DMS 273 (cell line): Measurements from ENCODE around the gene PRSS38.

Source experiments
- DNase-seq: peaks from one replicate; lab custom pipeline; 2025; ENCODE audit not compliant: unreplicated experiment; lab: John Stamatoyannopoulos, UW

PRSS38 gene

DNA sequence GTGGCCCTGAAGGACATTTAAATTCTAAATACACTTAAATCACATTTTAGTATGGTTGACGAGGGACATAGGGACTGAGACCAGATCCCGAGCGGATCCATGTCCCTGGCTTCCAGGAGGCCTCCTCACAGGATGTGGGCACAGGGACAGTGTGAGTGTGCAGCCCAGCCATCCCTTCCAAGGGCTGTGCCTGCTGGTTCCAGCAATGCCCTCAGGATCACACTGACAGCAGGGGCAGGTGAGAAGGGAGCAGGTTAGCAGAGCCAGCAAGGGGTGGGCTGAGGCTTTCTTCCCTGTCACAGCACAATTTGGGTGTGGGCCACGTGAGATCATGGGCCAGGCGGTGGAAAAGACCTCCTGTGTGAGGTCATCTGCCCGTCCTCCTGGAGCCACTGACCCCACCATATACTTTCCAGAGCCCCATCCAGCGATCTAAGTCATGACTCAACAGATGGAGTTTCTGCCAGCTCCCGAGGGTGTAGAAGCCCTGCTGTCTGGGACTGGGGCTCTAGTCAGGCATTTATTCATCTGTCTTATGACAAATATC, 37.0 kb upstream of the PRSS38 start:
- no peak for DNase-seq

DNA sequence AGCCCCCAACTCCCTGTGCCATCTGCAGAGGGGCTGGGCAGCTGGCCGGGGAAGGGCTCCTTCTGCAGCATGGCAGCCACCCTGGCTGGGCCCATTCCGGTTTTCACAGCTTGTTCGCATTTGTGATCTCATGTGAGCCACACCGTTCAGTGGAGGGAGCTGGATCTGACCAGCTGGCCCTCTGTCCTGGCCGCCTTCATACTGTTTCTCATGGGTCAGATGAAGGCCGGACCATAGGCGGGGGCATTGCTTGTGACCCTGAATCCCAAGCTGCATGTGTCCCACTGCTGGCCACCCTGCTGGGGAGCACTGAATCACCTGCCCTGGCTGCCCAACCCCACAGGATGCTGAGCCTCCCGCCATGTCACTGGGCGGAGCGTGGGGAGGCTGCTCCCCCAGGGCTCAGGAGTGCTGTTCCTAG, 36.4 kb upstream of the PRSS38 start:
- DNase-seq: no peak

- no peak for DNase-seq
Observed at GRCh38 chr1:227779685-227780084, 35.8 kb upstream of the PRSS38 start.

GRCh38 chr1:227780101-227781044, 35.1 kb upstream of the PRSS38 start:
- peak; percentile 79 for DNase-seq

DNA sequence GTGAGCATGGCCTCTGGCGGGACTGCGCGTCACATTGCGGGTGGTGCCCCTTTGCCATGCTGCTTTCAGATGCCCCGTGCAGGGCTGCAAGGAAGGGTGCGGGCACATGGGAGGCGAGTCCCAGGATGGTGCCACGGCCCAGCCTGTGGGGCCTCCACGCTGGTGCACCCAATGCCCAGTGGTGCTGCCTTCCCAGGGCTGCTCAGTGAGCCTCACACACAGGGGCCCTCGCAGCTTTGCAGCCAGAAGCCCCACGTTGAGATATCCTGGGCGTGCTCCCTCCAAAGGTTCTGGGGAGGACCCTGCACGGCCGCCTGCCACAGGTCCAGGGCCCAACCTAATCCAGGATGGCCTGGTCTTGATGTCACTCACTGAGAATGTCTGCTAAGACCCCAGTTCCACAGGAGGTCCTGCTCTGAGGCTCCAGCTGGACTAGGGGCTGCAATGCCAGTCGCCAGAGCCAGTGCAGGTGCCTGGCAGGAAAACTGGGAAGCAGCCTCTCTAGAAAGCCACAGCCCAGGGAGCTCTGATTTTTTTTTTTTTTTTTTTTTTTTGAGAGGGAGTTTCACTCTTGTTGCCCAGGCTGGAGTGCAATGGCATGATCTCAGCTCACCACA, 34.1 kb upstream of the PRSS38 start:
- DNase-seq: no peak

DNA sequence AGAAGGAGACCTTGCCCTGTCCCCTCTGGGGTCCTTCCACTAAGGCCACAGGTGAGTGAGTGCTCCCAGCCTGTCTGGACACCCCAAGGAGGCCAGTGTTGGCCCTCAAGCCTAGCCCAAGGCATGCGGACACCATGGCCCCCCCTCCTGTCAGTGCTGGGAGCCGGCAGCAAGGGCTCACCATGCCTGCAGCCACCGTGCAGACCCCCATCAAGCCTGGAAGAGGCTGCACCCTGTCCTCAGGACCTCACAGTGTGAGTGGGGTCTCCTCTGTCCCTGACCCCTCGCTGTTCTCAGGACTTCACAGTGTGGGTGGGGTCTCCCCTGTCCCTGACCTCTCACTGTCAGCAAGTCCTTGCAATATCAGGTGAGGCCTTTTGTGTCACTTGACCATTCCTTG, 33.2 kb upstream of the PRSS38 start:
- DNase-seq: no peak

- DNase-seq: no peak
Observed at GRCh38 chr1:227785094-227785804, 30.2 kb upstream of the PRSS38 start.

DNA sequence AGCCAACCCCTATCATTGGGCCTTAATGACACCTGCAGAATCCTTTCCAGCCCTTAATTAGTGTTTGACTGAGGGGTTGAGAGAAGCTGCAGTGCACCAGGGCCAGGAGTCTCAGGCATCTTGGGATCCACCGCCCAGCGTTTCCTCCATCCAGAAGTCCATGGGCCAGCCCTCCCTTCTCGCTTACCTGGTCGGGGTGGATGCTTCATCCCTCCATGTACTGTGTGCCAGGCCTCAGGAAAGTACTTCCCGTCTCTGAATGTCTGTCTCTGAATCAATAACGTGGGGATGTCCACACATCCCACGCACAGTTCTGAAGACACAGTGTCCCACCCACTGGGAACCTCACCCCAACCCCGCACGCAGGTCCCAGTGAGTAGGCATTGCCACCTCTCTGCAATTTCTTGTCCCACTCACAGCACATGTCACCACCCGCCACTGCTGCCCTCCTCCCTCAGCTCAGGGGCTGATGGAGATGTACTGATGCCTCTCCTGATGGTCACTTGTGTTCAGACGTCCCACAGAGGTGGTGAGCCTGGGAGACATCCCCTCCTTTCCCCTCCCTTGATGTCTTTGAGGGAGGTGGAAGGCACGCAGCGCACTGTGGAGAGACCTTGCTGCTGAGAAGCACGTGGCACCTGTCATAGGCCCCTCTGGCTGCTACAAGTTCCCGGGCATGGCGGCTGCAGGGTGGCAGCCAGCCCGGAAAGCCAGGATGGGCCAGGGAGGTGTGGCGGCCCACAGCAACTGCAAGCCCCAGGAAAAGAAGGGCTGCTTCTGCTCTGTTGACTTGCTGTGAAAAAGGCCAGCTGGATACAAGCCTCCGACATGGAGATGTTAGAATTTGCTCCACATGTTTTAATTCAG, 29.4 kb upstream of the PRSS38 start:
- DNase-seq: peak; percentile 51

- DNase-seq: no peak
Observed at GRCh38 chr1:227786673-227787512, 28.6 kb upstream of the PRSS38 start.

GRCh38 chr1:227787513-227788270, 27.8 kb upstream of the PRSS38 start:
- DNase-seq: peak; percentile 97

DNA sequence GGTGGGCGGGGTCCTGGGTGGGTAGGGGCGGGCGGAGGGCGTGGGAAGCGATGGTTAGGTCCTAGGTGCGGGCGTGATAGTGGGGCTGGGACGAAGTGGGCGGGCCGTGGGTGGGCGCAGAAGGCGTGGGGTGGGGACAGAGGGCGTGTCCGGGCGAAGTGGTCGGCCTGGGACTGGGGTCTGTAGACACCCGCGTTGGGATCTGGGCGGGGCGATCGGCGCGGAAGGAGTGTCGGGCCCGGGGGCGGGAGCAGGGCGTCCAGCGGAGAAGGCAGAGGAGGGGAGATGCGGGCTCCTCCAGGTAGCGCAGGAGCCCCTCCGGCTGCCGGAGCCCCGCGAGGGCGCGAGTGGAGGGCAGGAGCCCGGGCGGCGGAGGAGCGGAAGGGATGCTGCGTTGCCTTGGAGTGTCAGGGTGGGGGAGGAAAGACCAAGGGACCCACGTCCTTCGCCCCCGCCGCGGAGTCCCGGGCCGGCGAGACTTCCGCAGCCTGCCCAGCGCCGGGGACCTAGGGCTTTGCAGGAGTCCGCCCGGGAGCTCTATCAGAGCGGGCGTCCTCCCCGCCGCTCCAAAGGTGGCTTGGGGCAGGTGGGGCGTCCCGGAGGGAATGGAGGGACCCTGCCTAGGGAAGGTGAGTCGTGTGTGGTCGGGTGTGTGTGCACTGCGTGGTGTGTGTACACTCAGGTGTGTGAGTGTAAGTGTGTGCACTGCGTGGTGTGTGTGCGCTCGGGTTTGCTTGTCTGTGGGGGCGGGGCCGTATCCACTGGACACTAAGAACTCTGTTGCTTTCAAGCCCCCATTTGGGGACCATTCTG, 27.0 kb upstream of the PRSS38 start:
- DNase-seq: peak; percentile 93

- DNase-seq: peak; percentile 65
Observed at GRCh38 chr1:227789084-227790033, 26.1 kb upstream of the PRSS38 start.

DNA sequence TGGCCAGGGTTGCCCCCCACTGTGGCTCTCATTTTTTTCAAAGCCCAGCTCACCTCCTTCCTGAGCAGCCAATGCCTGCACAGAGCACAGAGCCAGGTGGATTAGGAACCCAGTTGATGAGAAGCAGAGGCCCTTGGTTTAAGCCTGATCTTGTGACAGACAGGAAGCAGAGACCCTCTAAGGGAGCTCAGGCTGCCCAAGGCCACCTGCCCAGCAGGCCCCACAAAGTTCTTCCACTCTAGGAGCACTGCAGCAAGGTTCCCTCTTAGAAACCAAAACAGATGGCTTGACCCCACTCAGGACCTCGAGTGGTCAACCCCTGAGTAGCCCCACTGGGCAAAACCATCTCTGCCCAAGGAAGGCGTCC, 25.5 kb upstream of the PRSS38 start:
- DNase-seq: no peak

GRCh38 chr1:227790868-227791267, 24.6 kb upstream of the PRSS38 start:
- no peak for DNase-seq

GRCh38 chr1:227791425-227792143, 23.9 kb upstream of the PRSS38 start:
- no peak for DNase-seq
